H9 (cell line): Measurements from ENCODE around the gene MN1. TPM values are rescaled to one million over a fixed set of nuclear protein-coding genes. Genes with fewer than 3 reads are reported as not detected.

Experiments used
- DNase-seq: peaks from one replicate; pipeline ENCODE4 v3.0.0-alpha.2; 2017
- H2AFZ ChIP-seq: one replicate; pipeline ENCODE4 v1.6.1; 2013; ENCODE audit warnings: mild to moderate bottlenecking, low read length, control low read depth, moderate library complexity
- H2AK5ac ChIP-seq: 2 replicates; pipeline ENCODE4 v1.6.1; 2013; ENCODE audit warnings: low read length, control low read depth, mixed read lengths; ENCODE audit not compliant: insufficient read length
- H2BK120ac ChIP-seq: one replicate; pipeline ENCODE4 v1.6.1; 2013; ENCODE audit warnings: low read depth, mild to moderate bottlenecking, low read length, control low read depth, inconsistent platforms; ENCODE audit not compliant: poor library complexity, severe bottlenecking
- H2BK12ac ChIP-seq: 2 replicates; pipeline ENCODE4 v1.6.1; 2013; ENCODE audit warnings: low read length, control low read depth, mixed read lengths, low read depth; ENCODE audit not compliant: insufficient read length
- H2BK15ac ChIP-seq: 2 replicates; pipeline ENCODE4 v1.6.1; 2013; ENCODE audit warnings: low read depth, low read length, control low read depth
- H2BK20ac ChIP-seq: one replicate; pipeline ENCODE4 v1.6.1; 2013; ENCODE audit warnings: low read depth, mild to moderate bottlenecking, low read length, control low read depth, inconsistent platforms; ENCODE audit not compliant: poor library complexity, severe bottlenecking
- H2BK5ac ChIP-seq: 2 replicates; pipeline ENCODE4 v1.6.1; 2013; ENCODE audit warnings: low read length, control low read depth, mixed read lengths; ENCODE audit not compliant: insufficient read length
- H3K14ac ChIP-seq: 2 replicates; pipeline ENCODE4 v1.6.1; 2013; ENCODE audit warnings: low read length, control low read depth; ENCODE audit not compliant: insufficient read depth
- H3K18ac ChIP-seq: 2 replicates; pipeline ENCODE4 v1.6.1; 2013; ENCODE audit warnings: low read depth, mild to moderate bottlenecking, mixed read lengths, low read length, control low read depth; ENCODE audit not compliant: insufficient read length
- H3K23ac ChIP-seq: 2 replicates; pipeline ENCODE4 v1.6.1; 2013; ENCODE audit warnings: low read length, control low read depth, mixed read lengths, low read depth; ENCODE audit not compliant: insufficient read length
- H3K23me2 ChIP-seq: 2 replicates; pipeline ENCODE4 v1.6.1; 2013; ENCODE audit warnings: low read depth, mild to moderate bottlenecking, mixed read lengths, low read length, control low read depth; ENCODE audit not compliant: insufficient read length, poor library complexity, severe bottlenecking
- H3K27ac ChIP-seq: 2 replicates; pipeline ENCODE4 v1.5.1; 2013; ENCODE audit warnings: low read length, control low read depth, mixed read lengths, low read depth; ENCODE audit not compliant: insufficient read length
- H3K27me3 ChIP-seq: 2 replicates; pipeline ENCODE4 v1.6.1; 2013; ENCODE audit warnings: low read length, control low read depth, inconsistent platforms; ENCODE audit not compliant: insufficient read depth
- H3K4ac ChIP-seq: 2 replicates; pipeline ENCODE4 v1.6.1; 2013; ENCODE audit warnings: low read depth, mild to moderate bottlenecking, control low read depth, inconsistent platforms, low read length, moderate library complexity
- H3K4me1 ChIP-seq: 2 replicates; pipeline ENCODE4 v1.6.1; 2013; ENCODE audit warnings: low read length, control low read depth, inconsistent platforms; ENCODE audit not compliant: insufficient read depth
- H3K4me2 ChIP-seq: 2 replicates; pipeline ENCODE4 v1.6.1; 2013; ENCODE audit warnings: low read length, control low read depth, mixed read lengths; ENCODE audit not compliant: insufficient read length, insufficient read depth
- H3K56ac ChIP-seq: 2 replicates; pipeline ENCODE4 v1.6.1; 2013; ENCODE audit warnings: low read depth, mild to moderate bottlenecking, mixed read lengths, low read length, control low read depth; ENCODE audit not compliant: insufficient read length
- H3K79me1 ChIP-seq: 2 replicates; pipeline ENCODE4 v1.6.1; 2013; ENCODE audit warnings: low read depth, mild to moderate bottlenecking, moderate library complexity, low read length, control low read depth, inconsistent platforms; ENCODE audit not compliant: insufficient read depth, poor library complexity, severe bottlenecking
- H3K79me2 ChIP-seq: 2 replicates; pipeline ENCODE4 v1.6.1; 2013; ENCODE audit warnings: low read length, control low read depth, inconsistent platforms; ENCODE audit not compliant: insufficient read depth
- H3K9ac ChIP-seq: 2 replicates; pipeline ENCODE4 v1.6.1; 2013; ENCODE audit warnings: low read length, control low read depth, mixed read lengths; ENCODE audit not compliant: insufficient read length; ENCODE audit errors: extremely low read depth
- H3K9me3 ChIP-seq: one replicate; pipeline ENCODE4 v1.6.1; 2013; ENCODE audit warnings: low read depth, low read length, inconsistent platforms; ENCODE audit not compliant: control insufficient read depth
- H3T11ph ChIP-seq: one replicate; pipeline ENCODE4 v1.6.1; 2013; ENCODE audit warnings: mild to moderate bottlenecking, low read length, control low read depth, inconsistent platforms
- H4K20me1 ChIP-seq: one replicate; pipeline ENCODE4 v1.6.1; 2013; ENCODE audit not compliant: control insufficient read depth, insufficient read length, insufficient read depth
- H4K5ac ChIP-seq: 2 replicates; pipeline ENCODE4 v1.6.1; 2013; ENCODE audit warnings: low read depth, mild to moderate bottlenecking, mixed read lengths, low read length, control low read depth; ENCODE audit not compliant: insufficient read length
- H4K8ac ChIP-seq: replicated peaks from 2 replicates; pipeline ENCODE4 v1.6.1; 2013; ENCODE audit warnings: low read length, control low read depth, mixed read lengths, low read depth; ENCODE audit not compliant: insufficient read length
- H4K91ac ChIP-seq: 2 replicates; pipeline ENCODE4 v1.6.1; 2013; ENCODE audit warnings: low read depth, mild to moderate bottlenecking, moderate library complexity, mixed read lengths, low read length, control low read depth; ENCODE audit not compliant: insufficient read length
- H3K27ac Mint-ChIP-seq, 3 experiments: 2 replicates in 2 of 3; 3 replicates in 1 of 3; pipeline ENCODE4 v1.8.0; 2020 to 2021; ENCODE audit warnings: mixed read lengths in 3 of 3, mild to moderate bottlenecking in 1 of 3, moderate library complexity in 1 of 3
- H3K27me3 Mint-ChIP-seq: 2 replicates; pipeline ENCODE4 v1.8.0; 2021; ENCODE audit warnings: low read depth, mild to moderate bottlenecking, moderate library complexity, mixed read lengths
- H3K36me3 Mint-ChIP-seq, 3 experiments: 2 replicates in 2 of 3; 3 replicates in 1 of 3; pipeline ENCODE4 v1.8.0; 2020 to 2021; ENCODE audit warnings: low read depth in 3 of 3, mixed read lengths in 3 of 3; ENCODE audit not compliant: insufficient read depth in 1 of 3
- H3K4me1 Mint-ChIP-seq, 2 experiments: 2 replicates each; pipeline ENCODE4 v1.8.0; 2020; ENCODE audit warnings: mixed read lengths in 2 of 2
- H3K4me3 Mint-ChIP-seq, 2 experiments: 2 replicates in 1 of 2; 3 replicates in 1 of 2; pipeline ENCODE4 v1.8.0; 2020 to 2021; ENCODE audit warnings: mild to moderate bottlenecking in 2 of 2, mixed read lengths in 2 of 2, moderate library complexity in 1 of 2
- H3K9me3 Mint-ChIP-seq, 2 experiments: 2 replicates in 1 of 2; 3 replicates in 1 of 2; pipeline ENCODE4 v1.8.0; 2020; ENCODE audit warnings: mild to moderate bottlenecking in 2 of 2, mixed read lengths in 2 of 2, moderate library complexity in 1 of 2
- CTCF ChIP-seq: fragments of 200-600 bp; sonication (generic); conservative IDR thresholded peaks from 3 replicates; pipeline ENCODE4 v1.8.0; 2021; ENCODE audit warnings: antibody characterized with exemption, mild to moderate bottlenecking
- WGBS: extraction: QIAGEN DNeasy Blood & Tissue Kit; methylation state at CpG from one replicate; pipeline ENCODE4 v1.1.7; 2013; ENCODE audit warnings: missing lambda C conversion rate, low lambda C conversion rate, mixed read lengths; ENCODE audit not compliant: insufficient read length; ENCODE audit errors: extremely low coverage; 5-methylcytosine and 5-hydroxymethylcytosine counted together
- total RNA-seq: library from RNA; stranded (reverse); gene quantifications from 2 replicates; pipeline ENCODE4 v1.2.1, GENCODE V29; 2021

The MN1 gene
- total RNA-seq, 1 experiment from 2014 or later = 2.8 TPM

GRCh38 chr22:27705408-27706080, 96.0 kb downstream of the MN1 start:
- Histone ChIP-seq H3K23me2 (no peaks in the 10 kb centered on the region), H2BK5ac (no peak overlapping the region), H3K27me3 (no peaks in the 10 kb centered on the region), H3K18ac (no peak overlapping the region), H2AFZ (no peak overlapping the region), H4K20me1 (no peaks in the 10 kb centered on the region), H3K27ac (no peak overlapping the region), H2AK5ac (no peak overlapping the region), H3K14ac (no peak overlapping the region), H3K9me3 (no peaks in the 10 kb centered on the region), H4K8ac (no peak overlapping the region), H2BK120ac (no peak overlapping the region), H3K56ac (no peak overlapping the region), H4K5ac (no peak overlapping the region), H2BK15ac (no peak overlapping the region), H3K79me1 (peaks cover 7% of the 10 kb centered on the region), H3K4me1 (no peaks in the 10 kb centered on the region), H4K91ac (no peak overlapping the region), H3K79me2 (peaks cover 10% of the 10 kb centered on the region; the same call in 1 of the 2 replicates), H2BK12ac (no peak overlapping the region), H3K23ac (no peak overlapping the region), H3K4me2 (no peak overlapping the region), H3T11ph (no peak overlapping the region), H3K9ac (no peak overlapping the region), H2BK20ac (no peak overlapping the region), H3K4ac (no peak overlapping the region)
- Mint-ChIP-seq H3K27me3 (no peaks in the 10 kb centered on the region; the same call in 1 of the 2 replicates), H3K36me3 (peaks cover 13 to 56% (median 55%) of the 10 kb centered on the region in 3 experiments), H3K4me3 (no peak overlapping the region), H3K4me1 (no peaks in the 10 kb centered on the region; a peak in 1 of 4 replicates), H3K27ac (peak overlapping the region in 2 of 3 experiments; percentile 31 to 37; a peak in 3 of 7 replicates), H3K9me3 (peaks cover 7 to 8% of the 10 kb centered on the region in 2 experiments; a peak in 4 of 5 replicates)
- no peak for TF ChIP-seq CTCF
- no peak for DNase-seq
- WGBS = no CpG with 5 or more reads among the region's 12 CpGs
